SK-N-MC (cell line): ENCODE results near the gene PELI2.

ENCODE experiments used
- EZH2 ChIP-seq: fragments of 200-600 bp; sonication (generic); IDR thresholded peaks from one replicate; pipeline ENCODE4 v1.6.1; 2017; ENCODE audit warnings: antibody characterized with exemption
- FOXP2 ChIP-seq: optimal IDR thresholded peaks from 2 replicates; pipeline ENCODE3; 2011; ENCODE audit warnings: mild to moderate bottlenecking, moderate library complexity; ENCODE audit not compliant: insufficient read depth; ENCODE audit errors: extremely low read length, control extremely low read depth
- POLR2AphosphoS5 ChIP-seq: IDR thresholded peaks from 2 replicates; pipeline ENCODE4 v1.6.1; 2012; ENCODE audit warnings: mild to moderate bottlenecking, low read depth, low read length, borderline replicate concordance

- TF ChIP-seq EZH2 = no peak
- TF ChIP-seq POLR2AphosphoS5 = no peak
- no peak for TF ChIP-seq FOXP2
These were observed 84.0 kb downstream of the PELI2 start for GRCh38 chr14:56202256-56202655.
